ENCODE results near the gene PATE1. TPM values are rescaled to one million over a fixed set of nuclear protein-coding genes. Genes with fewer than 3 reads are reported as not detected.

PATE1 gene
- total and polyA plus RNA-seq, 3 donors from 2014 or later, result not detected

- WGBS, 2 donors, result 70 to 90% methylated on average over 2 of the region's 2 CpGs
- intact Hi-C loops (cut with DNase I; ENCODE audit: low total_unique reads), result no loop called here
Measured at GRCh38 chr11:125770583-125770982, 24.5 kb downstream of the PATE1 start.

DNA sequence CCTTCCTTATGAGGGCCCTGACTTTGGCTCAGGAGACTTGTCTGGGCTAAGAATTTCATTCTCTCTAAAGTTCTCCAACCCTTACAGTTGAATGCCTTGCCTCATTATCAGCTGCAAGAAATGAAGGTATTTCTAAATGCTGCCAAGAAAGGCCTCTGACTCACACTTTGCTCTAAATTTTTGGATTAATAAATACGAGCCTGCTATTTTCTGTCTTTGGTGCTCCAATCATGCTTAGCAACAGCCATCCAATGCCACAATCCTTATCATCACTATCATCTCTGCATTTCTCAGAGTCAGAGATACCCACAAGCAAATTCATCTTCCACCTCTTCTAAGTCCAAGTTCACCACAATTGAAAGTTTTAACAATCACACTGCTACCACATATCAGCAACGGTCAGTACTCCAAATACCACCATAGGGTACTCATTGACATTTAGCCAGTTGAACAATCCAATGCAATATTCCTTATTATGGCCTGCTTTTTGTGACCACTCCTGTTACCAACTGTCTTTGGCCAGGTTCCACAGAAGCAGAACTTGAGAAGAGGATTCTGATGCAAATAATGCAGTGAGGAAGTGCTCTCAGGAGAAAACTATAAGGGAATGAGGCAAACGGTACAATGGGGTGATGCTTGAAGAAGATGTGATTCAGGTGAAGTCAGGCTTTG, 26.9 kb downstream of the PATE1 start:
- no peaks in the 10 kb centered on the region for H3K36me3 ChIP-seq (ENCODE audit: low read depth, missing control alignments)
- H3K4me3 ChIP-seq, result no peak overlapping the region
- no peak for DNase-seq
- WGBS, 2 donors, result 62 to 74% methylated on average over 3 of the region's 3 CpGs
- no peaks in the 10 kb centered on the region for H3K4me1 ChIP-seq
- H3K27me3 ChIP-seq, result no peaks in the 10 kb centered on the region
- H3K27ac ChIP-seq, result no peak overlapping the region
- intact Hi-C loops (cut with DNase I; ENCODE audit: low total_unique reads), result no loop called here
- no peak for TF ChIP-seq CTCF (IDR thresholded peaks at IDR 0.05)
- TF ChIP-seq POLR2A (IDR thresholded peaks at IDR 0.05), result no peak
- no peaks in the 10 kb centered on the region for H3K9me3 ChIP-seq

More at GRCh38 chr11:125770583-125770982, 24.5 kb downstream of the PATE1 start:
- no peak for DNase-seq
- TF ChIP-seq CTCF (IDR thresholded peaks at IDR 0.05) (no peak), POLR2A (IDR thresholded peaks at IDR 0.05) (no peak)
- Histone ChIP-seq H3K4me3 (no peak overlapping the region), H3K27me3 (no peaks in the 10 kb centered on the region), H3K9me3 (no peaks in the 10 kb centered on the region), H3K36me3 (ENCODE audit: low read depth, missing control alignments) (no peaks in the 10 kb centered on the region), H3K27ac (no peak overlapping the region), H3K4me1 (no peaks in the 10 kb centered on the region)

DNA sequence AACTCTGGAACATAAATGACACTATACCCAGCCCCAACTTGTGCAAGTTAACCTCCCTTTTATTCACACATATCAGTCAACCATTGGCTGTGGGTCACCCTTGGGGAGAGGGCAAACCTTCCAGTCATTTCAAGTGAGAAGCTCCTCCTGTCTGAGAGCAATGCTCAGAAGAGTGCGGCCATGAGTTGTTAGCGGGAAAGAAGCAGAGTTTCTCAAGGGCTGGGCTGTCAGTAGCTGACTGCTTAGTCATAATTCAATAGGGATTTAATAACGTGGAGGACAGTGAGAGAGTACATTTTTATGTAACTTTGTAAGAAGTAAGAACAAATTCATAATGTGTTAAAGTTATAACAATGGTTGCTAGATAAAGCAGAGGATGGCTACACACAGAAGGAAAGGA, 27.4 kb downstream of the PATE1 start:
- H3K36me3 ChIP-seq (ENCODE audit: low read depth, missing control alignments), result no peaks in the 10 kb centered on the region
- no peaks in the 10 kb centered on the region for H3K4me1 ChIP-seq
- no peak overlapping the region for H3K27ac ChIP-seq
- H3K4me3 ChIP-seq, result no peak overlapping the region
- no peak for DNase-seq
- no peaks in the 10 kb centered on the region for H3K9me3 ChIP-seq
- 68 to 72% methylated on average over 3 of the region's 3 CpGs for WGBS, 2 donors
- intact Hi-C loops (cut with DNase I; ENCODE audit: low total_unique reads), result no loop called here
- H3K27me3 ChIP-seq, result no peaks in the 10 kb centered on the region
- no peak for TF ChIP-seq POLR2A (IDR thresholded peaks at IDR 0.05)
- TF ChIP-seq CTCF (IDR thresholded peaks at IDR 0.05), result no peak

DNA sequence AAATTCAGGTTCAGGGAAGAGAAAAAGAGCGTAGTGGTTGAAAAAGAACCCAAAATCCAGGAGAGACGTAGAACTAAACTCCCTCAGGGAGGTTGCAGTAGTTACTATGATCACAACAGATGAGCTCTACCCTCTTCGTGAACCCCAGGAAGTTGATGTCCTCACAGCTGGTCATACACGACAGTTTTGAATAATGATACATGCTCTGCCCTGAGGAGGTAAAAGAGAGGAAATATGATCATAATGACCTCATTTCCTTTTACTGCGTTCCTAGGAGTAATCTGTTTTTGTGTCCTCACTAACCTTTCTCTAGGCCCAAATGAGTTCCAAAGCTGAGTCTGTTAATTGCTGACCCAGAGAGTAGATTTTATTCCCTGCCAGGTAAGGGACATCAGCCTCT, 31.2 kb downstream of the PATE1 start:
- WGBS, 2 donors, result 61 to 64% methylated on average over 5 of the region's 5 CpGs
- Histone ChIP-seq H3K4me3 (no peak overlapping the region), H3K36me3 (ENCODE audit: low read depth, missing control alignments) (no peaks in the 10 kb centered on the region), H3K27ac (no peak overlapping the region), H3K4me1 (no peaks in the 10 kb centered on the region), H3K27me3 (no peaks in the 10 kb centered on the region), H3K9me3 (no peaks in the 10 kb centered on the region)
- intact Hi-C loops (cut with DNase I; ENCODE audit: low total_unique reads), result no loop called here
- no peak for DNase-seq
- TF ChIP-seq CTCF (IDR thresholded peaks at IDR 0.05) (no peak), POLR2A (IDR thresholded peaks at IDR 0.05) (no peak)

DNA sequence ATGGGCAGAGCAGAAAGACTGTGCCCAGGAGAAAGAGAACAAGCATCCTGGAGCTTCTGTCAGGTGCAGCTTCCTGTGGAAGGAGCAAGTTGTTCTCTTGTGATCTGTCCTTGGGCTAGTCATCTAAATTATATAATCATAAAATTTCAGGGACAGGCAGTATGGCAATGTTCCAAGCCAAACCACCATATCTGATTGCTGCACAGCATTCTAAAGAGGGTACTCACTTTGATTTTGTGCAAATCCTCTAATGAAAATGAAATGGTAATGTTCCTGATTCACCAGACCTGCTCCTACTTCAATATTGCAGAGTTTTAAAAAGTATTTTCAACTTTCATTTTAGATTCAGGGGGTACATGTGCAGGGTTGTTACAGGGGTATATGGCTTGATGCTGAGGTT, 32.6 kb downstream of the PATE1 start, which contains the start of gene PATE2:
TSS of gene PATE2 (minus strand) at position 101 of the 400 bp plus-strand sequence. CDS start at position 46, 55 bp downstream.
- H3K36me3 ChIP-seq (ENCODE audit: low read depth, missing control alignments), result no peaks in the 10 kb centered on the region
- H3K27ac ChIP-seq, result no peak within 1 kb of the TSS
- no peak within 1 kb of the TSS for H3K4me3 ChIP-seq
- H3K4me1 ChIP-seq, result no peaks in the 10 kb centered on the region
- intact Hi-C loops (cut with DNase I; ENCODE audit: low total_unique reads), result no loop called here
- DNase-seq, result no peak
- H3K27me3 ChIP-seq, result no peaks in the 10 kb centered on the region
- TF ChIP-seq POLR2A (IDR thresholded peaks at IDR 0.05) (no peak), CTCF (IDR thresholded peaks at IDR 0.05) (no peak)
- H3K9me3 ChIP-seq, result no peaks in the 10 kb centered on the region
